ENCODE data around the gene MAP3K14.
"Not testable (repeated sequence)": the region's sequence is repeated elsewhere in the genome, so short reads cannot be mapped to it uniquely, and the experiment has no call there.

Gene MAP3K14

DNA sequence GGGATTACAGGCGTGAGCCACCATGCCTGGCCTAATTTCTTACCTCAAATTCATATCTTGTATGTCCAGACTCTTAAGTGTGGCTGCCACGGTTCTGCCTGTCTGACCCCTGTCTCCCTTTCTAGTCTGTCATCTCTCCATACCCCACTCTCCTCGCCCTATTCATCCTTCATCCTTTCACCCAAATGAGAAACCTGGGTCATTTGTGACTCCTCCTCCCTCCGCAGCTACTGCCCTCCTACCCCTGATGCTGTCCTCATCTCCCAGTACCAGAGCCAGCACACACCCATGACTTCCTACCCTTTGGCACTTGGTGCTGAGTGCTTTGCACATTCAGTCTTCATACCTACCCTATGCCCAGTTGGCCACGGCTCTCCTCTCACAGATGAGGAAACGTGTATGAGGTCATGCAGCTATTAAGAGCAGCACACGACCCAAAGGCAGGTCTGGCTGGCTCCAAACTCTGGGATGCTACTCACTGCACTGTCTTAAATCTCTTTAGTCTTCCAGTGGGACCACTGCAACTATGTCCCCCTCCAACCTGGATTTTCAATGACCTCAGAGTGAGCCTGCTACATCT, 56.5 kb downstream of the MAP3K14 start:
- DNase-seq (ENCODE audit: low read depth in 2 of 2), result no peak

DNA sequence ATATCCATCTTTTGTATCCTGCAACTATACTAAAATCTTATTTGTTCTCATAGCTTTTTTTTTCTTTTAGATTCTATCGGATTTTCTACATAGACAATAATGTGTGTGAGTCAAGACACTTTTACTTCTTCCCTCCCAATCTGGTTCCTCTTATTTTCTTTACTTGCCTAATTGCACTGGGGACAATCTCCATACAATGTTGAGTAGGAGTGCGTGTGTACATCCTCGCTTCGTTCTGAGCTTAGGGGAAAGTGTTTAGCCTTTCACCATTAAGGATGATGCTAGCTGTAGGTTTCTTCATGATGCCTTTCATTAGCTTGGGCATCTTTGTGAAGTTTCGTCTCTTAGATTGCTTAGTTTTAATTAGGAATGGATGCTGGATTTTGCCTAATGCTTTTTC, 57.8 kb downstream of the MAP3K14 start:
- DNase-seq (ENCODE audit: low read depth in 2 of 2), result no peak

DNA sequence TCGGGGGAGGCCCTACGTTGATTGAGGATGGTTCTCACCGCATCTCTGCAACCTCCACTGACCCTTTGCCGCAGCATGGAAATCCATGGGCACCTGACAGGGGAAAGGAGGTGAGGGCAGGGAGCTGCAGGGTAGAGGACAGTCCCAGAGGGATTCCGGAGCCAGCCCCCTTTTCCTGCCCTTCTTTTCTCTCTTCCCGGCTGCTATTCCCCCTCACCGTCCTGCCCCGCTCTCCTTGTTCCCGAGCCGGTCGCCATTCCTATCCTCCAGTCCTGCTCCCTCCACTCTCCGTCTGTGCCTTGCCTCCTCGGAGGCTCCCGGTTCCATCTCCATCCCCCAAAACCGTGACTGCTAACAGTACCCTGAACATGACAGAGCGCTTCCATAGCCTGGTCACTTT, 59.7 kb downstream of the MAP3K14 start:
- DNase-seq (ENCODE audit: low read depth in 2 of 2), result no peak

DNA sequence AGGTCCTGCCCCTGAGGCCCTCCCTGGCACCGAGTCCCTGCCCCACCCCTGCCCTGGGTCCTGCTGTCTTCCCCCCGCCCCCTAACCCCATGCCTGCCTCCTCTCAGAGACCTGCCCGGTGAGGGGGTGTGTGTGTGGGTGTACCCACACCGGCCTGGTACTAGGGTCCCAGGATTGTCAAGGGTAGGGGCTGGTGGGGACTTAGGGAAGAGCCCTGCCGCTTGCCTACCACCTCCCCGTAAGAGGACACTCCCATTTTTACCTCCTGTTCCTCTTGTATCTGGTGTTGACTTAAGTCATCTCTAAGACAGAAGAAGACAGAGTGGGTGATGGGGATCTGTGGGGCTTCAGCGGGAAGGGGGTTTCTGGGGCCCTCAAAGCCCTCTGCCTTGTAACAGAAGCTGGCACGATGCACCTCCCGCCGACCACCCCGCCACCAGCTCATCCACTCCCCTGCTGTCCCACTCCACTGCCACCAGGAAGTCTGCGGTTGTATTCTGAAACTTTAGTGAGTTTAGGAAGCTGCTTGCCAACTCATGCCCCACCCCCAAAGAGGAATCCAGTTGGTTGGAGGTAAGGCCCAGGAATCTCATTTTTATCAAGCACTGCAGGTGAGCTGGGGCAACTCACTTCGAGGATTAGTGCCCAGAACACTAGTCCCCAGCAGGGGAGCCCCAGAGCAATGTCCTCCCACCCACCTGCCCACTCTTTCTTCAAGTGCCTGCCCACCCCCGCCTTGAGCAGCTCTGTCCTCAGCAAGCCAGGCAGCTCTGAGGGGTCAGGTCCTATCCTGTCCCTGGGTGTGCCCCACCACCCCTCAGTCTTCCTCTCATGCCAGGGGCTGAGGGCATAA, 60.5 kb downstream of the MAP3K14 start:
- DNase-seq (ENCODE audit: low read depth in 2 of 2), result no peak

DNA sequence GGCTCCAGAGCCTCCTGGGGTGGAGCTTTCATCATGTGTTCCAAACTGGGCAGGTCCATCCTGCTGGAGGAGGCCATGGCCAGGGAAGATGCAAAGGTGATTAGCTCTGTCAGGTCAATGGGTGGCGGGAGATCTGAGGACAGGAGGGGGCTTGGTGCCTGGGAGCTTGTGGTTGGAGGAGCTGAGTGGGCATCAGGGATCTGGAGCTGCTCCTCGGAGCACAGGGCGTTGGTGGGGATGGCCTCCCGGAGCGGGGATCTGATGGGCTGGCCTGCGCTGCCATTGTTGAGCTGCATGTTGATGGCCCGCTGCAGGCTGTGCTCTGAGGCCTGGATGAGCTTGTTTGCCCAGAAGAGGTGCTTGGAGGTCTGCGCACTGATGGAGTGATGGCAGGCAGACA, 61.5 kb downstream of the MAP3K14 start:
- no peak for DNase-seq (ENCODE audit: low read depth in 2 of 2)

DNA sequence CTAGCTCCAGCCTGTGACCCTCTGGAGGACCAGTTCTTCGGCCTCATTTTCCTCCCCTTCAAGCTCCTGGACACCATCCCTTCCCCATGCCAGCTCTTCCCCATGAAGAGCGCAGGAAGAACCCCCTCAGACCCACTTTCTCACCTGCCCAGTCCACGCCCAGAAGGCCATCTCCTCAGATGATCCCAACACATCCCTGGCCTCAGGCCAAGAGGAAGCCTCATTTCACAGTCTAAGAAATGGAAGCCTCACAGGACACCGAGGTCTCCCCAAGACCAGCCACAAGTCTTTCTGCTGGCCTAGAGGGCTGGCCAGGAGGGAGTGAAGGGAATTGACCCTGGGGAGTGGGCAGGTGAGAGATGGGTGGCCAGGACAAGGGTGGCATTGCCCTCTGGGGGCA, 62.9 kb downstream of the MAP3K14 start:
- DNase-seq (ENCODE audit: low read depth in 2 of 2), result no peak

DNA sequence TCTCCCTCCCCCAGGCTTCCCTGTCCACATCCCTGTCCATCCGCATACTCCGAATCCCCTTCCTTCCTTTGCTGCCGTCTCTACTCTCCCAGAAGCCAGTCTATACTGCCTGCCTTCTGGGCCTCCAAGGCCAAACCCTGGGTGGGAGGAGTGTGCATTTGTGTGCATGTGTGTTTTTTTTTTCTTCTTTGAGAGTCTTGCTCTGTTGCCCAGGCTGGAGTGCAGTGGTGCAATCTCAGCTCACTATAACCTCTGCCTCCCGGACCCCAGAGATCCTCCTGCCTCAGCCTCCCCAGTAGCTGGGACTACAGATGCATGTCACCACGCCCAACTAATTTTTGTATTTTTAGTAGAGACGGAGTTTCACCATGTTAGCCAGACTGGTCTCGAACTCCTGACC, 63.6 kb downstream of the MAP3K14 start:
- not testable (repeated sequence) for DNase-seq (ENCODE audit: low read depth in 2 of 2)

DNA sequence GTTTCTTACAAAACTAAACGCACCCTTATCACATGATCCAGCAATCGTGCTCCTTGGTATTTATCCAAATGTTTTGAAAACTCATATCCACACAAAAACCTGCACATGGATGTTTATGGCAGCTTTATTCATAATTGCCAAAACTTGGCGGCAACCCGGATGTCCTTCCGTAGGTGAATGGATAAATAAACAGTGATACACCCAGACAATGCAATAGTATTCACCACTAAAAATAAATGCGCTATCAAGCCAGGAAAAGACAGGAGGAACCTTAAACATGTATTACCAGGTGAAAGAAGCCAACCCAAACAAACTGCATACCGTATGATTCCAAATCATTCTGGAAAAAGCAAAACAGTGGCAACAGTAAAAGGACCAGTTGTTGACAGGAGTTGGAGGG, 64.9 kb downstream of the MAP3K14 start:
- DNase-seq (ENCODE audit: low read depth in 2 of 2), result no peak

DNA sequence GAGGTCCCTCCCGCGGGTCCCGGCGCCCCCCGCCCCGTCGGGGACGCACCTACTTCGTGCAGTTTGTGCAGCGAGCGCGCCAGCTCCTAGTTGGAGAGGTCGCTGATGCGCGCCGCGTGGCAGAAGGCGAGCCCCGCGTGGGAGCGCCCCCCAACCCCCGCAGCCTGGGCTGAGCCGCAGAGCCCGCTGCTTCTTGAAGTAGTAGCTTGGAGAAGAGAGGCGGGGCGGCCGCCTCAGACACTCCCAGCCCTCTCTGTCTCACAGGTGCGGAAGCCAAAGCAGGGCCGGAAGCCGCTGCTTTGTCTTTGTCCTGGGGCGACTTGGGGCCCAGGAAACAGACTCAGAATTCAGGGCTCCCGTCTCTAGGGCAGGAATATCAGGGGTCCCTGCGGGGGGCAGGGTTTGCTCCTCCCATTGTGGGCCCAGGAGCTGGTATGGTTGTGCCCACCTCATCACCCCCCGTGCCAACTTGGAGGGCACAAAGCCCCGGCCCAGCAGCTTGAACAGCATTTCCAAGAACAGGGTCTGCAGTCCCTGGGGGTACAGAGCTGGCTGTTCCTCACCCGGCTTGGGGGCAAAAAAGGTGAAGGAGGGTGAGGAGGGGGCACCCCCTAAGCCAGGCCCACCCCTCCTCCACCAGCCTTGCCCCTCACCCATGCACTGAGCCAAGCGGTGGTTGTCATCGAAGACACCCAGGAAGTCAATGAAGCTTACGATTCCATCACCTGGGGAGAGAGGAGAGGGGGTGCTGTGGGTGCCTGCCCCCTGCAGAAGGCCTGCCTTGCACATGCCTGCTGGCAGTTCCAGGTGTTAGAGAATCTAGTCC, 68.5 kb downstream of the MAP3K14 start:
- peak; percentile 55 to 64 for DNase-seq (ENCODE audit: low read depth in 2 of 2)

DNA sequence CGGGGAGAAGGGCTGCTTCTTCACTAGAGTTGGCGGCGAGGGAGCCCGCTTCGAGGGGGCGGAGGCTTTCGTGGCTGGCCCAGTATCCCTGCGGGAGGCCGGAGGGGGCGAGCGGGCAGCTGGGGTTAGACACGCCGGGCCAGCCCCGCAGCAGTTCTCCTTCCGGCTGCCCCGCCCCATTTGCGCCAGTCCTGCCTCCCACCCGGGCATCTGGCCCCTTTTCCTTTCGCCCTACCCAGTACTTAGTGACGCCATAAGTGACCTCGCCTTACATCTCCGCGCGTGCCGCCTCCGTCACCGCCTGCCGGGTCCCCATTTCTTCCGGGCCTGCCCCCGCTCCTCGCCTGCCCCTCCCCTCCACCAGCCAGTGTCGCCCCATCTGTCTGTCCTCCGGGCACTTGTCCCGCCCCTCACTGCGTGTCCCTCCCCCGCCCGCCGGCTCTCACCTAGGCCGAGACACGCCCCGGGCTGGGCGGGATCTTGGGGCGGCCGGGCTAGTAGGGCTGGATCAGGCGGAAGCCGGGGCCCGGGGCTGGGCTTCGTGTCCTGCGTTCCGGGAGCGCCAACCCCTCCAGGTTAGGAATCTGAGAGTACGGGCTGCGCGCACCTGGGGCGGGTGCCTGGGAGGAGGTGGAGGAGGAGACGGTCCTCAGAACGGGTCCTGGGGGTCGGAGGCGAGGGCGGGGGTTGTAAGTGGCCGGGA, 69.2 kb downstream of the MAP3K14 start:
- DNase-seq (ENCODE audit: low read depth in 2 of 2), result peak; percentile 98

DNA sequence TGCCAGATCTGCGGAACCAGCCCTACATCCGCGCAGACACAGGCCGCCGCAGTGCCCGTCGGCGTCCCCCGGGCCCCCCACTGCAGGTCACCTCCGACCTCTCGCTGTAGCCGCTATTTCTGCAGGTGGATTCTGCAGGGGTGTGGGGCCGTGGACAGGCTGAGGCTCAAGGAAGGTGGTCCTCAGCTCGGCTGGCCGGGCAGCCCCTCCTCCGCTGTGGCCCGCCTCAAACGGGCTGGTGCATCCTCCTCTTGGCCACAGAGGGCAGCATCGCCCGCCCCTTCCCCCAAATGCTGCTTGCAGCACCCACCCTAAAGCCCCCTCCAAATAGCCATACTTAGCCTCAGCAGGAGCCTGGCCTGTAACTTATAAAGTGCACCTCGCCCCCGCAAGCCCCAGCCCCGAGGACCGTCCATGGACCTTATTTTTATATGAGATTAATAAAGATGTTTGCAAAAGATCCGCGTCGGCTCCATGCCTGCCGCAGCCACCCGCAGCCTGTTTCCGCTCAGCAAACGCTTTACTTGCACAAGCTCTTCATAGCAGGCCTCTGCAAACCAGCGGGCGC, 69.9 kb downstream of the MAP3K14 start:
- DNase-seq (ENCODE audit: low read depth in 2 of 2), result no peak

DNA sequence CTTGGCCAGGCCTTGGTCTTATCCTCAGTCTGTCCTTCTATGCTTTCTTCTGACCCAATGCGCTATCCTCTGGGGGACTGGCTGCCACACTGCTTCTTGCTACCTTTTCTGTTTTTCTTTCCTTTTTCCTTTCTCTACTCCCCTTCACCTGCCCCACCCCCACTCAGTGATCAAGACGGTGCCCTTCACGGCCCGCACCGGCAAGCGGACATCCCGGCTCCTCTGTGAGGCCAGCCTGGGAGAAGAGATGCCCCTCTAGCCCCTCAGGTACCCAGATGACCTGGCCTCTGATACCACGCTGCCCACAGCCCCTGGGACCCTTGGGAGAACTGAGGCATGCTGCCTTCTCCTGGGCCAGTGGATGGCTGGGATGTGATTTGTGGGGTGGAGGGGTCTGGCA, 70.5 kb downstream of the MAP3K14 start:
- DNase-seq (ENCODE audit: low read depth in 2 of 2), result no peak

DNA sequence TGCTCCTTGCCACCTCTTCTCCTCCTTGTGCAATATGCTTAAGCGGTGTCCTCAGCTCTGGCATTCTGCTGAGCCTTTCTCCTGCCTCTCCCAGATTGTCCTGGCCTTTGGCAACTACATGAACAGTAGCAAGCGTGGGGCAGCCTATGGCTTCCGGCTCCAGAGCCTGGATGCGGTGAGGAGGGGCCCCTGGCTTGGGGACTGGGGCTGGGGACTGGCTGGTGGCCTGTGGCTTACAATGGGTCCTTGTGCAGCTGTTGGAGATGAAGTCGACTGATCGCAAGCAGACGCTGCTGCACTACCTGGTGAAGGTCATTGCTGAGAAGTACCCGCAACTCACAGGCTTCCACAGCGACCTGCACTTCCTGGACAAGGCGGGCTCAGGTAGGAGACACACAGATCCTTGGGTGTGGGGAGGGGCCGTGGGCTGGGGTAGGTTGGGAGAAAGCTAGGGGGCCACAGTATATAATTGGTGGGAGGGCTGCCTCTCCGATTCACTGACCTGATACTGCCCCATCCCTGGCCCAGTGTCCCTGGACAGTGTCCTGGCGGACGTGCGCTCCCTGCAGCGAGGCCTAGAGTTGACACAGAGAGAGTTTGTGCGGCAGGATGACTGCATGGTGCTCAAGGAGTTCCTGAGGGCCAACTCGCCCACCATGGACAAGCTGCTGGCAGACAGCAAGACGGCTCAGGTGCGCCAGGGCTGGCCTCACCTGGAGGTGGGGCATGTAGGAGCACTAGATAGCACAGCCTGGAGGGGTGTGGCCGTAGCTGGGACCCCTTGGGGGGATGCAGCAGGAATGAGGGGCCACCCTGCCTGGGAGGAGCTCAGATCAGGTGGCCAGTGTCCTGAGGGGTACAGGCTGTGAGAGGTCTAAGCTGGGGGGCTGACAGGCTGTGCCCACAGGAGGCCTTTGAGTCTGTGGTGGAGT, 71.8 kb downstream of the MAP3K14 start:
- no peak for DNase-seq (ENCODE audit: low read depth in 2 of 2)

DNA sequence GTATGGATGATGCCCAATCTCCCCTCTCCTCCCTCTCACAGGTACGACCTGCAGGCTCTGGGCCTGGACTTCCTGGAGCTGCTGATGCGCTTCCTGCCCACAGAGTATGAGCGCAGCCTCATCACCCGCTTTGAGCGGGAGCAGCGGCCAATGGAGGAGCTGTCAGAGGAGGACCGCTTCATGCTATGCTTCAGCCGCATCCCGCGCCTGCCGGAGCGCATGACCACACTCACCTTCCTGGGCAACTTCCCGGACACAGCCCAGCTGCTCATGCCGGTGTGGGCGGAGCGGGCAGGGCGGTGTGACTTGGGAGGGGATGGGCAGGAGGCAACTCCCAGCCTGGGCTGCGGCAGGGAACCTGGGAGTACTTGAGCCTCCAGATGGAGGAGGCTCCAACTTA, 73.1 kb downstream of the MAP3K14 start:
- DNase-seq (ENCODE audit: low read depth in 2 of 2), result no peak

DNA sequence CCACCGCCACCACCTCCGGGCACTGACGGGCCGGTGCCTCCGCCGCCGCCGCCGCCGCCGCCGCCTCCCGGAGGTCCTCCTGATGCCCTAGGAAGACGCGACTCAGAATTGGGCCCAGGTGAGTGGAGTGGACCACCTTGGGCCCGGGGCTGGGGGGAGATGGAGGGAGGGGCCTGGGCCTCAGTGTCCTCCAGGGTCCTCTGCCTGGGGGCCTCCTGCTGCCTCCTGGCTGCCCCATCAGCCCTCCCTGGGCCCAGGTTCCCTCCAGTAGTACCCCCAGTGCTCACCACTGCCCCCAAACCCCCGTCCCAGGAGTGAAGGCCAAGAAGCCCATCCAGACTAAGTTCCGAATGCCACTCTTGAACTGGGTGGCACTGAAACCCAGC, 74.8 kb downstream of the MAP3K14 start:
- no peak for DNase-seq (ENCODE audit: low read depth in 2 of 2)

DNA sequence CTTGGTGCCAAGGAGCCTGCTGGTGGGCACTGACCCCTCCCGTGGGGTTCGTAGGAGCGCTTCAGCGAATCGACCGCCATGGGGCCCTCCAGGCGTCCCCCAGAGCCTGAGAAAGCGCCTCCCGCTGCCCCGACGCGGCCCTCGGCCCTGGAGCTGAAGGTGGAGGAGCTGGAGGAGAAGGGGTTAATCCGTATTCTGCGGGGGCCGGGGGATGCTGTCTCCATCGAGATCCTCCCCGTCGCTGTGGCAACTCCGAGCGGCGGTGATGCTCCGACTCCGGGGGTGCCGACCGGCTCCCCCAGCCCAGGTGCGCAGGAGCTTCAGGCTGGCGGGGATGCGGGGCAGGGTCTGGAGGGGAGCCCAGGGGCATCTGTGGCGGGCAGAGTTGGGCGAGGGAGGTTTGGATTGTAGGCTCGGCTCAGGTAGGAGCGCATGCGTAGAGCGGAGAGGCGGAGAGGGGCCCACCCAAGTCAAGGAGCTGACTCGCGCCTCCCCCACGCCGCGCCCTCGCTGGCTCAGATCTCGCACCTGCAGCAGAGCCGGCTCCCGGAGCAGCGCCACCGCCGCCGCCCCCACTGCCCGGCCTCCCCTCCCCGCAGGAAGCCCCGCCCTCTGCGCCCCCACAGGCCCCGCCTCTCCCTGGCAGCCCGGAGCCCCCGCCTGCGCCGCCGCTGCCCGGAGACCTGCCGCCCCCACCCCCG, 75.3 kb downstream of the MAP3K14 start:
- DNase-seq (ENCODE audit: low read depth in 2 of 2), result no peak

DNA sequence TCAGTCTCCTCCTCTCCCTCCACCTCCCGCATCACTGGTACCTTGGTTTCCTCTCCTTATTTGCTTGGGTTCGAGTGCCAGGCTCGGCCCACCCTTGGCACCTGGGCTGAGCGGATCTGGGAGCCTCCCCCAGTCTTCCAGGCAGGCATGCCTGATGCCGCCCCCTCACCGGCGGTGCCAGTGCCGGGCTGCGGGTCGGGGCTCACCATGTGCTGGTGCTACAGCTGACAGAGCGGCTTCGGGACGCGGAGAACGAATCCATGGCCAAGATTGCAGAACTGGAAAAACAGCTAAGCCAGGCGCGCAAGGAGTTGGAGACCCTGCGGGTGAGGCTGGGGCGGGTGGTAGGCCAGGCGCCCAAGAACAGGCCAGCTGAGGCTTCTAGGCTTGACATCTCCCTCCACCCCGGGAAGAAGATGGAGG, 75.9 kb downstream of the MAP3K14 start:
- no peak for DNase-seq (ENCODE audit: low read depth in 2 of 2)

DNA sequence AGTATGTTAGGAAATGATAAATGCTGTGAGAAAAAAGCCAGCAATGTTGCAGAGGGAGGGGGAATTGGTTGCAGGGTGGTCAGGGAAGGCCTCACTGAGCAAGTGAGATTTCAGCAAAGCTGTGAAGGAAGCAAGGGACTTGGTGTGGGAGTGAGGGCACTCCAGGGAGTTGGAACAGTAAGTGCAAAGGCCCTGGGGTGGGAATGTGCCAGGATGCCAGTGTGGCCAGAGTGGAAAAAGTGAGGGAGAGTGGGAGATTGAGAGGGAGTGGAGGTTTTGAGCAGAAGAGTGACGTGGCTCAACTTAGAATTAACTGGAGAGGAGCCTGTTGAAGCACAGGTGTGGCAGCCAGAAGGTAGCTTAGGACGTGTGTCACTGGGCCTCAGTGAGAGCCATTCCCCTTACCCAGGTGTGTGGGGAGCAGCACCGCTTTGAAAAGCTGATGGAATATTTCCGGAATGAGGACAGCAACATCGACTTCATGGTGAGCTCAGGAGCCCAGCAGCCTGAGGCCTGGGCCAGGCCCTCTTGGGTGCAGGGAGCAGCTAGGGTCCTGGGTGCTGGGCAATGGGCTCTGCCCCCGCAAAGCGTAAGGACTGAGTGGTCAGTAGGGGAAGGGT, 78.6 kb downstream of the MAP3K14 start:
- no peak for DNase-seq (ENCODE audit: low read depth in 2 of 2)

DNA sequence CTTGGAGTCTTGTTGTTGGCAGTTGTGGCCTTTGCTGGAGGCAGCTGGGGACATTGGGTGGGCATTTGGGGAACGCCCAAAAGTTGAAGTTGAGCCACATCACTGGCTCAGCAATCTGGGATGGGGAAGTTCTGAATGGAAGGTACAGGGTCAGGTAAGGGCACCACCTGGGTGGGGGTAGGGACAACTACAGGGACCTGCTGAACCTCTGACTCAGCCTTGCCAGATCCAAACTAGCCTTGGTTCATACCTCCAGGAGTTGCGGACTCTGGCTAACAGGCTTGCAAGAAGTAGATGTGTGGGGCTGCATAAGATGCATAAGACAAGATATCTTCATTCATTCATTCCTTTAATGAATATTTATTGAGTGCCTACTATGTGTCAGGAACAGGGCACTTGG, 79.1 kb downstream of the MAP3K14 start:
- DNase-seq (ENCODE audit: low read depth in 2 of 2), result no peak

DNA sequence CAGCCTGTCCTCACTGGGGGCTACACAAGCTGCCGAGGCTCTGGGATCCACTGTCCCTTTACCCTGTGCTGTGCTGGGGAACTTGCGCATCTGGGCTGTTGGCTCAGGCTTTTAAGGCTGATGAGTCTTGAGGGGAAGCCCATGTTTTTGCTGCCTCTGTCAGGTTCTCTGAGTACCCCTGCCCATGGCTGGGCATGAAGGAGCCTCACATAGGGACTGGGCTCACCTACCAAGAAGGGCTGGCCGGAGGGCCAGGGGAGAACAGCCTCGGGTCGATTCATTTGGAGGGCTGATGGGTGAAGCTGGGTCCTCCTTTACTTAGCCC, 80.6 kb downstream of the MAP3K14 start:
- no peak for DNase-seq (ENCODE audit: low read depth in 2 of 2)
